Measurements from ENCODE around the gene CUBN. TPM values are rescaled to one million over a fixed set of nuclear protein-coding genes. Genes with fewer than 3 reads are reported as not detected.
A peak's percentile ranks its signal among the peaks of the same experiment; 100 is the strongest.

Gene CUBN
- total and polyA plus RNA-seq, 5 donors from 2014 or later: 0.01 to 4.7 (median 0.15) TPM

DNA sequence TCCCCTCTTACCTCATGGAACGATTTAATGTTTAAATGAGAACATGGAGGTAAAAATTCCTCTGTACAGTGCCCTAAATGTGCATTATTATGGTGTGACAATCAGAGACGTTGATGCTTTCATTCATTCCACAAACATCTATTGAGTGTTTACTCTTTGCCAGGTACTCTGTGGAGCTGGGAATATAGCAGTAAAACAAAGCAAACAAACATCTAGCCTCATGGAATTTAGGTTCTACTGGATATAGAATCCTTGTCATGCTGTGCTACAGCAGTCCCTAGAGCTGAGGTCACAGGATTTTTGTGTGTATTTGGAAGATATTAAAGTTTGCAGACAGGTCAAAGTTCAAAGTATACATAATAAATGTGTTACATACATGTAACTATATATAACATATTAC lies 140.7 kb downstream of the CUBN start:
- DNase-seq (no peak), ATAC-seq (ENCODE audit: low read depth in 2 of 2) (no peak)
- H3K36me3 ChIP-seq (ENCODE audit: control insufficient read depth, insufficient read depth, low read length): no peaks in the 10 kb centered on the region
- H3K9me3 Mint-ChIP-seq: no peaks in the 10 kb centered on the region
- H3K4me3 ChIP-seq (ENCODE audit: low read depth, low read length): no peak overlapping the region
- no peak overlapping the region for H3K27ac Mint-ChIP-seq
- H3K9me3 ChIP-seq (ENCODE audit: control insufficient read depth in 2 of 2, low read length in 2 of 2): no peaks in the 10 kb centered on the region
- H3K4me3 Mint-ChIP-seq: no peak overlapping the region
- peaks cover 11% of the 10 kb centered on the region for H3K36me3 Mint-ChIP-seq
- no peak overlapping the region for H3K27ac ChIP-seq (ENCODE audit: insufficient read depth, low read length, poor library complexity, severe bottlenecking)
- H3K4me1 Mint-ChIP-seq: no peaks in the 10 kb centered on the region
- peaks cover 4% of the 10 kb centered on the region for H3K27me3 Mint-ChIP-seq
- H3K27me3 ChIP-seq (ENCODE audit: control insufficient read depth, insufficient read depth, low read length): no peaks in the 10 kb centered on the region
- H3K4me1 ChIP-seq (ENCODE audit: control insufficient read depth, insufficient read depth, low read length, poor library complexity, severe bottlenecking): no peaks in the 10 kb centered on the region

DNA sequence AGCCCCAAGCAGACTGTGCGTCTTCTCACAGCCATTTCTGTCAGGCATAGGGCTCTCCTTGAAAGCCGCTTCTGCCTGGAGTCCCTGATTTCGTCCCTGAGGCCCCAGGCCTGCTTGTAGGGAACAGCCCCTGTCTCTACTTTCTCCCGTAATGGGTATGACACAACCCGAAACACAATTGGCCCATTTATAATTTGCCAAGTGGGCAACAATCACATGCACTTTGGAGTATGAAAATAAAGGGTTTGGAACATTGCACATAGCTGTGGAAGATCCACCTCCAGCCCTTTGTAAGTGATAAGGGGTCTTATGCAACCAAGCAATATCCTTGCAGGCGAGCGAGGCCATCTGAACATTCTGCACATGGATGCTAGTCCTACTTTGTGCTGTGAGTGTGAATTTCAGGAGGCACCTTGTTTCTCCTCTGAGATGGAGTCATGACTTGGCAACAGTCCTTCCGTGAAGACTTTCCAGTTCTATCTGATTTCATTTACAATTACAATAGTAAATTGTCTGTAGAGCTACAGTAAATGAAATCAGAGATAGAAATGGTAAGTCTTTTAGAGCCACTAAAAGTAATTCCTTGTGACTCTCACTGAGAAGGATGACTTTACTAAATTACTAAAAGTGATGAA lies 141.5 kb downstream of the CUBN start:
- H3K36me3 ChIP-seq (ENCODE audit: control insufficient read depth, insufficient read depth, low read length): no peaks in the 10 kb centered on the region
- no peak overlapping the region for H3K27ac ChIP-seq (ENCODE audit: insufficient read depth, low read length, poor library complexity, severe bottlenecking)
- Mint-ChIP-seq H3K27ac (no peak overlapping the region), H3K36me3 (peaks cover 14% of the 10 kb centered on the region), H3K27me3 (peaks cover 4% of the 10 kb centered on the region), H3K4me1 (no peaks in the 10 kb centered on the region), H3K9me3 (no peaks in the 10 kb centered on the region), H3K4me3 (no peak overlapping the region)
- DNase-seq (no peak), ATAC-seq (ENCODE audit: low read depth in 2 of 2) (no peak)
- H3K9me3 ChIP-seq (ENCODE audit: control insufficient read depth in 2 of 2, low read length in 2 of 2): no peaks in the 10 kb centered on the region
- no peak overlapping the region for H3K4me3 ChIP-seq (ENCODE audit: low read depth, low read length)
- no peaks in the 10 kb centered on the region for H3K27me3 ChIP-seq (ENCODE audit: control insufficient read depth, insufficient read depth, low read length)
- no peaks in the 10 kb centered on the region for H3K4me1 ChIP-seq (ENCODE audit: control insufficient read depth, insufficient read depth, low read length, poor library complexity, severe bottlenecking)

DNA sequence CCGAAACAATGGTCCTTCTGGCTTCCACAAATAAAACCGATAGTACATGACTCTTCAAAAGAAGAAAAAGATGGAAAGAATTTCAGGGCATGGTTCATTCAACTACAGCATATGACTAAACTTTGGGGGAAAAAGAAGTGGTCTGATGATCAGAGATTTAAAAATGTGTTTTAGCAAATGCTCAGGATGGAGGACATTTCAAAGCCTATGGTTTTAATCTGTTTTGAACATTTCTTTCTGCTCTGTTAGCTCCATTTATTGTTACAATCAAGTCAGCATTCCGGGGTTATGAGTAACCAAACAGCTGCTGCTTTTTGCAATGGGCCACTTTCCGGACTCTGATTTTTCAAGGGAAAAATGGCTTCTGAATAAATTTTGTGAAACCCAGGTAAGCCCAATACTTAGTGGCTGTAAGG lies 142.4 kb downstream of the CUBN start:
- no peak for DNase-seq
- Histone ChIP-seq H3K27me3 (ENCODE audit: control insufficient read depth, insufficient read depth, low read length) (no peaks in the 10 kb centered on the region), H3K9me3 (ENCODE audit: control insufficient read depth in 2 of 2, low read length in 2 of 2) (no peaks in the 10 kb centered on the region), H3K4me1 (ENCODE audit: control insufficient read depth, insufficient read depth, low read length, poor library complexity, severe bottlenecking) (no peaks in the 10 kb centered on the region), H3K36me3 (ENCODE audit: control insufficient read depth, insufficient read depth, low read length) (no peaks in the 10 kb centered on the region), H3K27ac (ENCODE audit: insufficient read depth, low read length, poor library complexity, severe bottlenecking) (no peak overlapping the region), H3K4me3 (ENCODE audit: low read depth, low read length) (no peak overlapping the region)
- no peaks in the 10 kb centered on the region for H3K27me3 Mint-ChIP-seq
- H3K4me1 Mint-ChIP-seq: no peaks in the 10 kb centered on the region
- no peak for ATAC-seq (ENCODE audit: low read depth in 2 of 2)
- no peak overlapping the region for H3K27ac Mint-ChIP-seq
- peaks cover 15% of the 10 kb centered on the region for H3K36me3 Mint-ChIP-seq
- H3K4me3 Mint-ChIP-seq: no peak overlapping the region
- no peaks in the 10 kb centered on the region for H3K9me3 Mint-ChIP-seq

DNA sequence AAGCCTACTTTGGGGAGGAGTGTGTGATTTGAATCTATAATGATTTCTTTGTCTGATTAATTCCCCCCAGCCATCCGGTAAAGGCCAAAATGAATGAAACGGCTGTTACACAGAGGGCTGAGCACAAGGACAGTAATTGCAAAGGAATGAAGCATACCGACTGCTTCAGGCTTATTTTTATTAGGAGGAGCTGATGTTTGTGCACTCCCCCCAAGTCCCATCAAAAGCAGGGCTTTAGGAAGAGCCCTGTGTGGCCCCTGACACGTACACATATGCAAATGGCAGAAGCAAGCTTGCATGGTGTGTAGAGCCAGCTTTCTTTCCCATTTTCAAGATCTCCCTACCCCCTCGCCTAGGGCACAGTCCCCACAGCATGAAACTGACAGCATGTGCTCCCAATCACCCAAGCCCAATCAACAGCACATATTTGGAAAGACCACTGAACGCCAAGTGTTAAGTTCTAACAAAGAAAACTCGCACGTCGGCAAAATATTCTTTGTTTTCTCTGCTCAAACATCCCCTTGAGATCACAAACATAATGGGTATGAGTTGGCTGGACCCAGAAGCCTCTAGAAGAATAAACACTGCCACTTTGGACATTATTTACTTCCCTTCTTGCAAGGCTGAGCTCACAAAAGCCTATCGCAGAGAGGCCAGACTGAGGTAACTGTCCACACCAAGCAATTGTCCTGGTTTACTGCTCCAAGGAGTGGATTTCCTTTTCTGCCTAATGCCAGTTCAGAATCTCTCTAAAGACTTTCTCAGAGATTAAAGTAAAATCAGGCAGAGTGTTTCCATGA lies 143.0 kb downstream of the CUBN start:
- DNase-seq (no peak), ATAC-seq (ENCODE audit: low read depth in 2 of 2) (no peak)
- Histone ChIP-seq H3K27ac (ENCODE audit: insufficient read depth, low read length, poor library complexity, severe bottlenecking) (no peak overlapping the region), H3K27me3 (ENCODE audit: control insufficient read depth, insufficient read depth, low read length) (no peaks in the 10 kb centered on the region), H3K9me3 (ENCODE audit: control insufficient read depth in 2 of 2, low read length in 2 of 2) (no peaks in the 10 kb centered on the region), H3K4me3 (ENCODE audit: low read depth, low read length) (no peak overlapping the region), H3K36me3 (ENCODE audit: control insufficient read depth, insufficient read depth, low read length) (no peaks in the 10 kb centered on the region), H3K4me1 (ENCODE audit: control insufficient read depth, insufficient read depth, low read length, poor library complexity, severe bottlenecking) (no peaks in the 10 kb centered on the region)
- Mint-ChIP-seq H3K27me3 (no peaks in the 10 kb centered on the region), H3K4me1 (no peaks in the 10 kb centered on the region), H3K9me3 (no peaks in the 10 kb centered on the region), H3K27ac (no peak overlapping the region), H3K36me3 (peaks cover 15% of the 10 kb centered on the region), H3K4me3 (no peak overlapping the region)

DNA sequence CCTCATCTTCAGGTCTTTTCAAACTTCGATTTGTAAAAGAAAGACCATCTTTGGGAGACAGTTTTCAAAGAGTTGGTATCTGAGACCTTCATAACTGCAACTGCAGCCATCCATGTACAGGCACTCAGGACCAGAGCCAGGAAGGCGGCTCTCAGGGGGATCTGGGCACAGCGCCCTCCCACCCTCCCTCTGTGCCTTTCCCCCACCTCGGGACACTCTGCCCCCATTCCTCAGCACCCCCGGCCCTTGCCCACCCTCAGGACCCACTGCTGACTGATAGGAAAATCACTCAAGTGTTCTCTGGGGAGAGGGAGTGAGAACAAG lies 143.6 kb downstream of the CUBN start:
- peaks cover 20% of the 10 kb centered on the region for H3K36me3 Mint-ChIP-seq
- Histone ChIP-seq H3K27ac (ENCODE audit: insufficient read depth, low read length, poor library complexity, severe bottlenecking) (no peak overlapping the region), H3K9me3 (ENCODE audit: control insufficient read depth in 2 of 2, low read length in 2 of 2) (no peaks in the 10 kb centered on the region), H3K4me3 (ENCODE audit: low read depth, low read length) (no peak overlapping the region), H3K4me1 (ENCODE audit: control insufficient read depth, insufficient read depth, low read length, poor library complexity, severe bottlenecking) (no peaks in the 10 kb centered on the region), H3K27me3 (ENCODE audit: control insufficient read depth, insufficient read depth, low read length) (no peaks in the 10 kb centered on the region), H3K36me3 (ENCODE audit: control insufficient read depth, insufficient read depth, low read length) (no peaks in the 10 kb centered on the region)
- H3K27me3 Mint-ChIP-seq: no peaks in the 10 kb centered on the region
- no peaks in the 10 kb centered on the region for H3K4me1 Mint-ChIP-seq
- H3K9me3 Mint-ChIP-seq: no peaks in the 10 kb centered on the region
- no peak overlapping the region for H3K4me3 Mint-ChIP-seq
- DNase-seq (no peak), ATAC-seq (ENCODE audit: low read depth in 2 of 2) (no peak)
- peak overlapping the region in 1 of 3 donors; percentile 38 for H3K27ac Mint-ChIP-seq

DNA sequence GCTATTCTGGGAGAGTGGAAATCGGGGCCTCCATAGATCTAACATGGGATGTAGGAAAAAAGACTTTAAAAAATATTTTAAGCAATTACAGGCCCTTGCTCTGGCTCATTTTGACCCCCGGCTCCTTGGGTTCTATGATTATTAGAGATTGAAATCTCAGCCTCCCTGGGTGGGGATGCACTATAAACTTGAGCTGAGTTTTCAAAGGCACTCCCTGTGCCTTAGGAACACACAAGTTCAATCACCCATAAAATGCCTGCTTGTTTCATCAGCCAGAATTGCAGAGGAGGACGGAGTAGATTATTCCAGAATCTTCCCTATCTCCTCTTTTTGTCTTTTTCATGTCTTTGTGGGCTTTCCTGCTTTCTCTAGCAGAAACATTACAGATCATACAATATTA lies 145.4 kb downstream of the CUBN start:
- no peak overlapping the region for H3K27ac ChIP-seq (ENCODE audit: insufficient read depth, low read length, poor library complexity, severe bottlenecking)
- Mint-ChIP-seq H3K27me3 (no peaks in the 10 kb centered on the region), H3K27ac (no peak overlapping the region), H3K9me3 (peaks cover 0 to 1% (median 0%) of the 10 kb centered on the region in 7 donors), H3K4me1 (peaks cover 0 to 3% (median 0%) of the 10 kb centered on the region in 4 donors), H3K4me3 (no peak overlapping the region), H3K36me3 (peaks cover 28% of the 10 kb centered on the region)
- no peak for ATAC-seq (ENCODE audit: low read depth in 2 of 2)
- no peaks in the 10 kb centered on the region for H3K36me3 ChIP-seq (ENCODE audit: control insufficient read depth, insufficient read depth, low read length)
- H3K27me3 ChIP-seq (ENCODE audit: control insufficient read depth, insufficient read depth, low read length): no peaks in the 10 kb centered on the region
- H3K4me3 ChIP-seq (ENCODE audit: low read depth, low read length): no peak overlapping the region
- no peaks in the 10 kb centered on the region for H3K4me1 ChIP-seq (ENCODE audit: control insufficient read depth, insufficient read depth, low read length, poor library complexity, severe bottlenecking)
- no peaks in the 10 kb centered on the region for H3K9me3 ChIP-seq (ENCODE audit: control insufficient read depth in 2 of 2, low read length in 2 of 2)
- DNase-seq: no peak

DNA sequence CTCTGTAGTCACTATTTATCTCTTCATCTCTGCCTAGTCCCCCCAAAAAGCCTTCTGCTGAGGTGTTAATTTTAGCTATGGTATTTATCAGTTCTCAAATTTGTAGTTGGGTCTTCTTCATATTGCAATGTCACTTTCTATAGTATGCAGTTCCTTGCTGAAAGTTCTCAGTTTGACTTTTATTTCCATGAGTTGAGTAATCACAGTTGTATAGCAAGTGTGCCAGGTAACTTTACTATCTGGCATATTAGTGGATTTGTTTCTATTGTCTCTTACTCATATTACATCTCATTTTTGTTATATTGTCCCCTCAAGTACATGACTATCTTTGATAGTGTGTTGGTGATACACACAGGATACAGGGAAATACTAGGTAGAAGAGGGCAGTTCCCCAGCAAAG lies 152.8 kb downstream of the CUBN start:
- H3K9me3 Mint-ChIP-seq: peaks cover 0 to 3% (median 1%) of the 10 kb centered on the region in 7 donors
- no peak overlapping the region for H3K4me3 ChIP-seq (ENCODE audit: low read depth, low read length)
- H3K4me3 Mint-ChIP-seq: no peak overlapping the region
- no peaks in the 10 kb centered on the region for H3K27me3 Mint-ChIP-seq
- H3K27me3 ChIP-seq (ENCODE audit: control insufficient read depth, insufficient read depth, low read length): no peaks in the 10 kb centered on the region
- H3K27ac Mint-ChIP-seq: no peak overlapping the region
- no peak for ATAC-seq (ENCODE audit: low read depth in 2 of 2)
- no peak for DNase-seq
- peaks cover 0 to 8% (median 3%) of the 10 kb centered on the region in 4 donors for H3K4me1 Mint-ChIP-seq
- peaks cover 36% of the 10 kb centered on the region for H3K36me3 Mint-ChIP-seq
- H3K9me3 ChIP-seq (ENCODE audit: control insufficient read depth in 2 of 2, low read length in 2 of 2): no peaks in the 10 kb centered on the region
- no peak overlapping the region for H3K27ac ChIP-seq (ENCODE audit: insufficient read depth, low read length, poor library complexity, severe bottlenecking)
- no peaks in the 10 kb centered on the region for H3K4me1 ChIP-seq (ENCODE audit: control insufficient read depth, insufficient read depth, low read length, poor library complexity, severe bottlenecking)
- H3K36me3 ChIP-seq (ENCODE audit: control insufficient read depth, insufficient read depth, low read length): no peaks in the 10 kb centered on the region

DNA sequence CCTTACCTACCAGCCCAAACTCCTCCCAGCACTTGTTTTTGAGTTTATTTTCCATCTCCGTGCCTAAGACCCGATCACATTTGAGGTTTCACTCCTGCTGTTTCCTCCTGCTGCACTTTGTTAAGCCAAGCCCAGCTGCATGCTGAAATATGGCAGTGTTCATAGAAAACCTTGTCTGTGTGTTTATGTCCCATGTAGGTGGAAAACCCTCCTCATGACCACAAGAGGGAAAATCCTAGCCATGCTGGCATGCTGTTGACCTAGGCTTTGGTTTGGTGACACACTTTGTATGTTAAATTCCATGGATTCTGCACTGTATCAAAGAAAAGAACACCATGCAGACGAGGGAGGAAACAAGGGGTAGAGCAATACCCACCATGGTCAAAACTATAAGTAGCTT lies 154.4 kb downstream of the CUBN start:
- Mint-ChIP-seq H3K36me3 (peaks cover 25% of the 10 kb centered on the region), H3K9me3 (peaks cover 0 to 3% (median 1%) of the 10 kb centered on the region in 7 donors), H3K4me1 (peaks cover 0 to 20% (median 1%) of the 10 kb centered on the region in 4 donors), H3K27ac (no peak overlapping the region), H3K4me3 (no peak overlapping the region), H3K27me3 (no peaks in the 10 kb centered on the region)
- Histone ChIP-seq H3K27ac (ENCODE audit: insufficient read depth, low read length, poor library complexity, severe bottlenecking) (no peak overlapping the region), H3K36me3 (ENCODE audit: control insufficient read depth, insufficient read depth, low read length) (no peaks in the 10 kb centered on the region), H3K4me1 (ENCODE audit: control insufficient read depth, insufficient read depth, low read length, poor library complexity, severe bottlenecking) (no peaks in the 10 kb centered on the region), H3K4me3 (ENCODE audit: low read depth, low read length) (no peak overlapping the region), H3K27me3 (ENCODE audit: control insufficient read depth, insufficient read depth, low read length) (no peaks in the 10 kb centered on the region), H3K9me3 (ENCODE audit: control insufficient read depth in 2 of 2, low read length in 2 of 2) (no peaks in the 10 kb centered on the region)
- no peak for ATAC-seq (ENCODE audit: low read depth in 2 of 2)
- DNase-seq: no peak
